HepG2 (cell line): ENCODE data around the gene RPTOR. TPM values are rescaled to one million over a fixed set of nuclear protein-coding genes. Genes with fewer than 3 reads are reported as not detected.

Source experiments
- NFYB ChIP-seq: sonication (generic); formaldehyde crosslinking; IDR thresholded peaks from 2 replicates; pipeline ENCODE4 v1.4.0; 2020; ENCODE audit warnings: missing genetic modification reagents
- POLR2A ChIP-seq, 2 experiments: IDR thresholded peaks; 2 replicates each; pipeline ENCODE4 v1.6.1; 2011; ENCODE audit warnings: low read depth in 2 of 2, low read length in 2 of 2, mild to moderate bottlenecking in 1 of 2, moderate library complexity in 1 of 2; ENCODE audit not compliant: insufficient read depth in 1 of 2
- ZSCAN9 ChIP-seq: IDR thresholded peaks from 2 replicates; pipeline ENCODE4 v1.6.1; 2016; ENCODE audit warnings: borderline replicate concordance
- polyA plus RNA-seq, 8 experiments: library from polyadenylated mRNA; depleted of rRNA in 3 of 8; stranded (reverse) in 7 of 8; unstranded in 1 of 8; fragments of >200 nt; fragmentation: Illumina TruSeq in 4 of 8; extraction: Trizol in 4 of 8; gene quantifications; 2 replicates each; pipeline versions ENCODE4 v1.2.1 to v1.2.3, GENCODE V29; 2011 to 2016; ENCODE audit warnings: low read depth in 4 of 8, missing spikeins in 1 of 8, mixed read lengths in 1 of 8; ENCODE audit not compliant: insufficient read depth in 1 of 8
- total RNA-seq, 5 experiments: library from RNA; depleted of rRNA; stranded (reverse); fragments of >200 nt; fragmentation: Illumina TruSeq; extraction: Trizol; gene quantifications; 2 replicates each; pipeline ENCODE4 v1.2.3, GENCODE V29; 2016; ENCODE audit warnings: low read depth in 1 of 5
- TF ChIP-seq, protein P1 (sequence below): sonication (generic); formaldehyde crosslinking; IDR thresholded peaks from 2 replicates; pipeline ENCODE4 v1.9.0; 2021; ENCODE audit warnings: missing genetic modification reagents, borderline replicate concordance
- TF ChIP-seq, protein P2 (sequence below): sonication (generic); formaldehyde crosslinking; IDR thresholded peaks from 2 replicates; pipeline ENCODE4 v1.4.0; 2020; ENCODE audit warnings: mild to moderate bottlenecking, missing genetic modification reagents
- TF ChIP-seq, protein P3 (sequence below): sonication (generic); formaldehyde crosslinking; IDR thresholded peaks from 2 replicates; pipeline ENCODE4 v1.4.0; 2020; ENCODE audit warnings: missing genetic modification reagents

Gene RPTOR
- total and polyA plus RNA-seq, 2 of the 13 experiments (the other 11 are each of a cell fraction or from before 2014, with no cell fraction given) = 6.6 to 25.3 TPM

DNA sequence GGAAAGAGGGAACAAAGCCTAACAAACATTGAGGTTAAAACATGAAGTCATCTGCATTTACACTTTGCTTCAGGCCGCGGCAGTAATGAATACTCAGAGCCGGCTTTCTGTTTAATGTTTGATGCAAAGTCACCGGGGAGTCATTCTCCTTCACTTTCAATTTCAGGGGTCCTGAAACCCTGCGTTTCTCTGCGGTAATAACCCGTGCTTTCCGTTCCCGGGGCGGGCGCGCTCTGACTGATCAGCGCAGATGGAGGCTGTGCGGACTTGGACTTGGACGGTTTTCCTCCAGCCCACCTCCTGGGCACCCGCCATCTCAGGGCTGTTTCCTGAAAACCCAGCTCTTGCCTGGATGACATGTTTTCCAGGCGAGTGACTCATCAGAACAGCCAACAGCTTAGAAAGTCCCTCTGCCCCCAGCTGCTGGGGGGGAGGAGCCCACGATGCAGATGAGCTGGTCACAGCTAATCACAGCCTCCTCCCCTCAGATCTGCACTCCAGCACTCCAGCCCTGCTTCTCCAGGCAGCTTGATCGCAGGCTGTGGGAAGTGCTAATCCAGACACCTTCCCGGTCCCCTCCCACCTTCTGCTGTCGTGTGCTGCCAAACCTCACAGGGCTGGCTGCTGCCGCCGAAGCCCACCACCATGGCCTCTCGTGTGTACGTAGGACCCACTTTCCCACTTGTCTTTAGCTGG, 288.4 kb downstream of the RPTOR start (continued):
- TF ChIP-seq, protein P1, sequence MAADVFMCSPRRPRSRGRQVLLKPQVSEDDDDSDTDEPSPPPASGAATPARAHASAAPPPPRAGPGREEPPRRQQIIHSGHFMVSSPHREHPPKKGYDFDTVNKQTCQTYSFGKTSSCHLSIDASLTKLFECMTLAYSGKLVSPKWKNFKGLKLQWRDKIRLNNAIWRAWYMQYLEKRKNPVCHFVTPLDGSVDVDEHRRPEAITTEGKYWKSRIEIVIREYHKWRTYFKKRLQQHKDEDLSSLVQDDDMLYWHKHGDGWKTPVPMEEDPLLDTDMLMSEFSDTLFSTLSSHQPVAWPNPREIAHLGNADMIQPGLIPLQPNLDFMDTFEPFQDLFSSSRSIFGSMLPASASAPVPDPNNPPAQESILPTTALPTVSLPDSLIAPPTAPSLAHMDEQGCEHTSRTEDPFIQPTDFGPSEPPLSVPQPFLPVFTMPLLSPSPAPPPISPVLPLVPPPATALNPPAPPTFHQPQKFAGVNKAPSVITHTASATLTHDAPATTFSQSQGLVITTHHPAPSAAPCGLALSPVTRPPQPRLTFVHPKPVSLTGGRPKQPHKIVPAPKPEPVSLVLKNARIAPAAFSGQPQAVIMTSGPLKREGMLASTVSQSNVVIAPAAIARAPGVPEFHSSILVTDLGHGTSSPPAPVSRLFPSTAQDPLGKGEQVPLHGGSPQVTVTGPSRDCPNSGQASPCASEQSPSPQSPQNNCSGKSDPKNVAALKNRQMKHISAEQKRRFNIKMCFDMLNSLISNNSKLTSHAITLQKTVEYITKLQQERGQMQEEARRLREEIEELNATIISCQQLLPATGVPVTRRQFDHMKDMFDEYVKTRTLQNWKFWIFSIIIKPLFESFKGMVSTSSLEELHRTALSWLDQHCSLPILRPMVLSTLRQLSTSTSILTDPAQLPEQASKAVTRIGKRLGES = no peak
- TF ChIP-seq, protein P2, sequence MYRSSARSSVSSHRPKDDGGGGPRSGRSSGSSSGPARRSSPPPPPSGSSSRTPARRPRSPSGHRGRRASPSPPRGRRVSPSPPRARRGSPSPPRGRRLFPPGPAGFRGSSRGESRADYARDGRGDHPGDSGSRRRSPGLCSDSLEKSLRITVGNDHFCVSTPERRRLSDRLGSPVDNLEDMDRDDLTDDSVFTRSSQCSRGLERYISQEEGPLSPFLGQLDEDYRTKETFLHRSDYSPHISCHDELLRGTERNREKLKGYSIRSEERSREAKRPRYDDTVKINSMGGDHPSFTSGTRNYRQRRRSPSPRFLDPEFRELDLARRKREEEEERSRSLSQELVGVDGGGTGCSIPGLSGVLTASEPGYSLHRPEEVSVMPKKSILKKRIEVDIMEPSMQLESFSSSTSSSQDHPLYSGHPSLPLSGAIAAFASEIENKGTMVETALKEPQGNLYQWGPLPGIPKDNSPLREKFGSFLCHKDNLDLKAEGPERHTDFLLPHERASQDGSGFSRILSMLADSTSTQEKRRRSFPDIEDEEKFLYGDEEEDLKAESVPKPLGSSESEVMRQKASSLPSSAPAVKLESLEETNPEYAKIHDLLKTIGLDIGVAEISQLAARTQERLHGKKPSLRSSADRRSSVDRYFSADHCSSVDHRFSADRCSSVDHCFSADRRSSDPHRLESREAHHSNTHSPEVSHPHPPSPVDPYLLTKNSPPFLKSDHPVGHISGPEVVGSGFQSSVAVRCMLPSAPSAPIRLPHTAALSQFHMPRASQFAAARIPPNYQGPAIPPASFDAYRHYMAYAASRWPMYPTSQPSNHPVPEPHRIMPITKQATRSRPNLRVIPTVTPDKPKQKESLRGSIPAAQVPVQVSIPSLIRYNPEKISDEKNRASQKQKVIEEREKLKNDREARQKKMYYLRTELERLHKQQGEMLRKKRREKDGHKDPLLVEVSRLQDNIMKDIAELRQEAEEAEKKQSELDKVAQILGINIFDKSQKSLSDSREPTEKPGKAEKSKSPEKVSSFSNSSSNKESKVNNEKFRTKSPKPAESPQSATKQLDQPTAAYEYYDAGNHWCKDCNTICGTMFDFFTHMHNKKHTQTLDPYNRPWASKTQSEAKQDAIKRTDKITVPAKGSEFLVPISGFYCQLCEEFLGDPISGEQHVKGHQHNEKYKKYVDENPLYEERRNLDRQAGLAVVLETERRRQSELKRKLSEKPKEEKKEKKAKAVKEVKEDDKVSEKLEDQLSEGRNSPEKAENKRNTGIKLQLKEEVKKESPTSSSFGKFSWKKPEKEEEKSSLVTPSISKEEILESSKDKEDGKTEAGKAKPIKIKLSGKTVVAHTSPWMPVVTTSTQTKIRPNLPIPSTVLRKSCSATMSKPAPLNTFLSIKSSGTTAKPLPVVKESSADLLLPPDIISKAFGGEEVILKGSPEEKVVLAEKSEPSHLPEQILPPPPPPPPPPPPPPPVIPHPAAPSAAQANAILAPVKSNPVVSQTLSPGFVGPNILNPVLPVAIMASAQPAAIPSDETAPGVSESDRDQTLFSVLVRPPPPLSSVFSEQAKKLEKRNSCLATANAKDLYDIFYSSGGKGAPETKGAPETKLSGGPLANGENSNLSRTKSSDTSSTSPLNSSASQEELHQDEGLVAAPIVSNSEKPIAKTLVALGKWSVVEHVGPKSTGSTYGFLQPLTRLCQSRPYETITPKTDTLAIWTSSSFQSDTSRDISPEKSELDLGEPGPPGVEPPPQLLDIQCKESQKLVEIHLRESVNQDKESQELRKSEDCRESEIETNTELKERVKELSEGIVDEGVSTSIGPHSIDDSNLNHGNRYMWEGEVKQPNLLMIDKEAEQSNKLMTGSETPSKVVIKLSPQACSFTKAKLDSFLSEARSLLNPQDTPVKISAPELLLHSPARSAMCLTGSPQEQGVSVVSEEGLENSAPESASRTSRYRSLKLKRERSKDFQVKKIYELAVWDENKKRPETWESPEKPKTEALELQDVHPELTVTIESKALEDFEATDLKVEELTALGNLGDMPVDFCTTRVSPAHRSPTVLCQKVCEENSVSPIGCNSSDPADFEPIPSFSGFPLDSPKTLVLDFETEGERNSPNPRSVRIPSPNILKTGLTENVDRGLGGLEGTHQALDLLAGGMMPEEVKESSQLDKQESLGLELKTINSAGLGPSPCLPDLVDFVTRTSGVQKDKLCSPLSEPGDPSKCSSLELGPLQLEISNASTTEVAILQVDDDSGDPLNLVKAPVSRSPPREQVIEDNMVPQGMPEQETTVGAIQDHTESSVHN (CRISPR knock-in tag) = no peak
- TF ChIP-seq ZSCAN9 (CRISPR knock-in tag) (no peak), NFYB (CRISPR knock-in tag) (no peak), POLR2A (IDR thresholded peaks at IDR 0.05; ENCODE audit: insufficient read depth in 1 of 2, low read depth in 2 of 2, low read length in 2 of 2) (no peak)
- TF ChIP-seq, protein P3, sequence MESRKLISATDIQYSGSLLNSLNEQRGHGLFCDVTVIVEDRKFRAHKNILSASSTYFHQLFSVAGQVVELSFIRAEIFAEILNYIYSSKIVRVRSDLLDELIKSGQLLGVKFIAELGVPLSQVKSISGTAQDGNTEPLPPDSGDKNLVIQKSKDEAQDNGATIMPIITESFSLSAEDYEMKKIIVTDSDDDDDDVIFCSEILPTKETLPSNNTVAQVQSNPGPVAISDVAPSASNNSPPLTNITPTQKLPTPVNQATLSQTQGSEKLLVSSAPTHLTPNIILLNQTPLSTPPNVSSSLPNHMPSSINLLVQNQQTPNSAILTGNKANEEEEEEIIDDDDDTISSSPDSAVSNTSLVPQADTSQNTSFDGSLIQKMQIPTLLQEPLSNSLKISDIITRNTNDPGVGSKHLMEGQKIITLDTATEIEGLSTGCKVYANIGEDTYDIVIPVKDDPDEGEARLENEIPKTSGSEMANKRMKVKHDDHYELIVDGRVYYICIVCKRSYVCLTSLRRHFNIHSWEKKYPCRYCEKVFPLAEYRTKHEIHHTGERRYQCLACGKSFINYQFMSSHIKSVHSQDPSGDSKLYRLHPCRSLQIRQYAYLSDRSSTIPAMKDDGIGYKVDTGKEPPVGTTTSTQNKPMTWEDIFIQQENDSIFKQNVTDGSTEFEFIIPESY = peak; percentile 77
